Left lung (tissue), 10 donors: ENCODE measurements around the gene SLC6A8. TPM values are rescaled to one million over a fixed set of nuclear protein-coding genes. Genes with fewer than 3 reads are reported as not detected.

Source experiments
- ATAC-seq: fragments of 200-7000 bp; cut with Tn5 transposase; one replicate; pipeline ENCODE4 v1.9.1; 2020; ENCODE audit warnings: moderate library complexity
- DNase-seq, 4 donors: peaks; one replicate each; pipeline ENCODE4 v3.0.0-alpha.2; 2013 to 2020
- H3K27ac ChIP-seq, 2 donors: fragments of 200-600 bp; sonication (generic) in 1 of 2; one replicate each; pipeline versions ENCODE4 v1.5.0 to v1.8.0; 2020 to 2021
- H3K27me3 ChIP-seq, 2 donors: fragments of 200-600 bp; sonication (generic) in 1 of 2; one replicate each; pipeline versions ENCODE4 v1.5.0 to v1.8.0; 2020 to 2021
- H3K36me3 ChIP-seq, 2 donors: fragments of 200-600 bp; sonication (generic) in 1 of 2; one replicate each; pipeline versions ENCODE4 v1.5.0 to v1.8.0; 2020 to 2021
- H3K4me1 ChIP-seq, 2 donors: fragments of 200-600 bp; one replicate each; pipeline ENCODE4 v1.8.0; 2021
- H3K4me3 ChIP-seq, 2 donors: fragments of 200-600 bp; sonication (generic) in 1 of 2; one replicate each; pipeline versions ENCODE4 v1.5.0 to v1.8.0; 2020 to 2021; ENCODE audit warnings: mild to moderate bottlenecking in 1 of 2
- H3K9me3 ChIP-seq, 2 donors: fragments of 200-600 bp; sonication (generic) in 1 of 2; one replicate each; pipeline versions ENCODE4 v1.5.0 to v1.8.0; 2020 to 2021
- CTCF ChIP-seq, 2 donors: fragments of 200-600 bp; sonication (generic) in 1 of 2; IDR thresholded peaks; one replicate each; pipeline versions ENCODE4 v1.5.0 to v1.8.0; 2021; ENCODE audit warnings: antibody characterized with exemption in 2 of 2
- intact Hi-C, 2 donors: fragments of 100-400 bp; cut with DNase I; formaldehyde crosslinking; loops; one replicate each; pipeline versions ENCODE4 v1.11.2 to v1.14.2; 2022
- polyA plus RNA-seq, 6 donors: library from polyadenylated mRNA; unstranded; fragments of 120-200 nt; gene quantifications; one replicate each; pipeline ENCODE4 v1.2.1, GENCODE V29; 2013; ENCODE audit not compliant: insufficient read length in 6 of 6
- total RNA-seq, 2 donors: library from RNA; stranded (reverse); fragmentation: NEBNext Ultra II Directional; extraction: Animal tissue kit (Norgen Biotek cat#: 25700); gene quantifications; one replicate each; pipeline ENCODE4 v1.2.1, GENCODE V29; 2021
- donor health status: DM: no; HTN: yes; CAD: no.
- donor health status: DM: no; HTN: no; CAD: no.

The SLC6A8 gene
- total and polyA plus RNA-seq, 8 donors: 6.8 to 12.1 (median 10.2) TPM

- Histone ChIP-seq H3K27me3 (peaks cover 24 to 55% of the 10 kb centered on the region in 2 donors), H3K36me3 (no peaks in the 10 kb centered on the region), H3K27ac (no peak overlapping the region), H3K9me3 (no peaks in the 10 kb centered on the region), H3K4me3 (no peak overlapping the region), H3K4me1 (no peaks in the 10 kb centered on the region)
- ATAC-seq: no peak
- DNase-seq: no peak
- intact Hi-C loops: no loop called here
- TF ChIP-seq CTCF (IDR thresholded peaks at IDR 0.05): no peak
Observed at GRCh38 chrX:153640045-153640686, 47.6 kb upstream of the SLC6A8 start.

DNA sequence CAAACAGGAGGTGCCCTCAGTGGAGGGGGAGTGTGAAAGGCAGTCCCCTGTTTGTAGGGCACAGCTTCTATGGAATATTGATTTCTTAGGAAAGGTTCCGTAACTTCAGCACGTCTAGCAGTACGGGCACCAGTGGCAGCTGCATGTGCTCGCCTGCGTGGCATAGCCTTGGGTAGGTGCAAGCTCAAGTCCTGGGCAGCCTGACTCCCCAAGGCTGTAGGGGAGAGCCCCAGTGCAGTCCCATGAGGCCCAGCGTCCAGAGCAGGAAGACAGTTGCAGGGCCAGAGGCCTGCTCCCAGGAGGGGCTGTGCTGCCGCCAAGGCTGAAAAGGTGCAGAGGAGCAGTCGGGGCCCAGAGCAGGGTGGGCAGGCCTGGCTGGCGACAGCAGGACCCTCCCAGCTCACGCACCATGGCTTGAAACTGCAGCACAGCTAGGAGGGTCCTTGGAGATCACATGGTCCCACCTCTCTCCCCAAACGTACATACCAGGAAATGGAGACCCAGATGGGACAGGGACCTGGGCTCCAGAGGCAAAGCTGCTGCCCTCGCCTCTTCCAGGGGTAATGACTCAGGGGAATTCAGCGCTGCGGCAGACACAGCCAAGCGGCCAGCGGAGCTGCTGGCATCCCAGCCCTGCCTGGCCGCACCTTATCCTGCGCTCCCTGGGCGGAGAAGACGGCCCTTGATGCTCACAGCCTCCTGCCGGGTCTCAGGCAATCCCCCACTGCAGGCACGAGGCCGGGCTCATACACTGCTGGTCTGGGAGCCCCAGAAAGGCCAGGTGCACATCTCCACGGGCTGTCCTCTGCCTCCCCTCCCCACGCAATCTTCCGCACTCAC, 46.8 kb upstream of the SLC6A8 start:
- Histone ChIP-seq H3K27me3 (peaks cover 32 to 63% of the 10 kb centered on the region in 2 donors), H3K4me3 (no peak overlapping the region), H3K36me3 (no peaks in the 10 kb centered on the region), H3K4me1 (no peaks in the 10 kb centered on the region), H3K9me3 (no peaks in the 10 kb centered on the region), H3K27ac (no peak overlapping the region)
- TF ChIP-seq CTCF (IDR thresholded peaks at IDR 0.05): no peak
- no peak for ATAC-seq
- intact Hi-C loops: no loop called here
- no peak for DNase-seq

GRCh38 chrX:153641627-153642026, 46.1 kb upstream of the SLC6A8 start:
- Histone ChIP-seq H3K4me3 (no peak overlapping the region), H3K27me3 (peaks cover 39 to 70% of the 10 kb centered on the region in 2 donors), H3K36me3 (no peaks in the 10 kb centered on the region), H3K9me3 (no peaks in the 10 kb centered on the region), H3K4me1 (no peaks in the 10 kb centered on the region), H3K27ac (no peak overlapping the region)
- ATAC-seq: no peak
- TF ChIP-seq CTCF (IDR thresholded peaks at IDR 0.05): no peak
- intact Hi-C loops: no loop called here
- DNase-seq: no peak

- ATAC-seq (no peak), DNase-seq (no peak)
Observed at GRCh38 chrX:153642051-153642654, 45.6 kb upstream of the SLC6A8 start.

More at GRCh38 chrX:153642051-153642654, 45.6 kb upstream of the SLC6A8 start:
- peaks cover 43 to 75% of the 10 kb centered on the region in 2 donors for H3K27me3 ChIP-seq
- TF ChIP-seq CTCF (IDR thresholded peaks at IDR 0.05): no peak
- H3K4me3 ChIP-seq: no peak overlapping the region
- intact Hi-C loops: no loop called here
- H3K27ac ChIP-seq: no peak overlapping the region
- H3K9me3 ChIP-seq: no peaks in the 10 kb centered on the region
- no peaks in the 10 kb centered on the region for H3K36me3 ChIP-seq
- peaks cover 0 to 2% of the 10 kb centered on the region in 2 donors for H3K4me1 ChIP-seq
